Germinal center (tissue), 1 donor: Measurements from ENCODE around the gene IL18.
"Not testable (repeated sequence)": the region's sequence is repeated elsewhere in the genome, so short reads cannot be mapped to it uniquely, and the experiment has no call there.

Source experiments
- DNase-seq: peaks from one replicate; pipeline ENCODE4 v3.0.0; 2012; ENCODE audit warnings: mixed read lengths, low spot score

The IL18 gene

DNA sequence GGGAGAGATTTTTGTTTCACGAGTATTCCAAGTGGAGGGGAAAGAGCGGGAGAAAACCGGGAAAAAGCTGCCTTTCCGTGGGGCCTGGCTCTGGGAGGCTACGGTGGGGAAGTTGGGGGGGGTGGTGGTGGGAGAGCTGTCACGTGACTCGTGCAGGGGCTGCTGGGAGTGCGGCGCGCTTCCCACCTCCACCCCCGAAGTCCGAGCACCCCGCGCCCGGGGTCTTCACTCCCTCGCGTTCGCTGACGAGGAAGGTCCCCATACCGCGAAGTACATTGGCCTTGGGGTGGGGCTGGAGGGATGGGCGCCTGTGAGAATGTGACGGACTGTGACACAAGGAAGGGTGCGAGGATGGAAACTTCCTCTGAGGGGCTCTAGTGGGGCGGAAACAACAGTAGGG, 3.3 kb upstream of the IL18 start, which contains the start of gene TEX12:
Gene TEX12, plus strand, starts transcription at position 228 of the 400 bp plus-strand sequence. CDS start 1,897 bp downstream, outside the sequence.
- DNase-seq: no peak

- no peak for DNase-seq
These were observed 2.7 kb upstream of the IL18 start for GRCh38 chr11:112166562-112166961.

DNA sequence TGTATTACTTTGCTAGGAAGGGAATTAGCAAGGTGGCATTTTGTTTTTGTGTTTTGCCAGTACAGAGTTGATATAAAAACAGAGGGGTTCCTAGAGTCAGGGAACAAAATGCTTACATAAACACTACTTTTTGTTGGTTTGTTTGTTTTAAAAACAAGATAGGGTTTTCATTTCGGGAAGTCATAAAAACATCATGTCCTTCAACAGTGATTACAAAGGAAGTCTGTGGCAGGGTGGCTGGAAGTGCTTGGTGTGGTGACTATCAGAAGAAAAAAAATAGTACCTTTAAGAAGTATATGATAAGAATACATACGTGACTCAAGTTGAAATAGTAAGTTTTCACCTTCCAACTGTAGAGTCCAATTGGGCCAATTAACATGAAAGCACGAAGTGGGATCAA, 1.2 kb upstream of the IL18 start:
- no peak for DNase-seq

- DNase-seq: no peak
These were observed 940 bp downstream of the IL18 start for GRCh38 chr11:112162761-112163546.

- DNase-seq: not testable (repeated sequence)
These were observed 1.7 kb downstream of the IL18 start for GRCh38 chr11:112162200-112162599.

- no peak for DNase-seq
These were observed 2.9 kb downstream of the IL18 start for GRCh38 chr11:112161012-112161411.

- DNase-seq: no peak
These were observed 3.6 kb downstream of the IL18 start for GRCh38 chr11:112160091-112160848.

GRCh38 chr11:112159098-112160065, 4.5 kb downstream of the IL18 start:
- no peak for DNase-seq

DNA sequence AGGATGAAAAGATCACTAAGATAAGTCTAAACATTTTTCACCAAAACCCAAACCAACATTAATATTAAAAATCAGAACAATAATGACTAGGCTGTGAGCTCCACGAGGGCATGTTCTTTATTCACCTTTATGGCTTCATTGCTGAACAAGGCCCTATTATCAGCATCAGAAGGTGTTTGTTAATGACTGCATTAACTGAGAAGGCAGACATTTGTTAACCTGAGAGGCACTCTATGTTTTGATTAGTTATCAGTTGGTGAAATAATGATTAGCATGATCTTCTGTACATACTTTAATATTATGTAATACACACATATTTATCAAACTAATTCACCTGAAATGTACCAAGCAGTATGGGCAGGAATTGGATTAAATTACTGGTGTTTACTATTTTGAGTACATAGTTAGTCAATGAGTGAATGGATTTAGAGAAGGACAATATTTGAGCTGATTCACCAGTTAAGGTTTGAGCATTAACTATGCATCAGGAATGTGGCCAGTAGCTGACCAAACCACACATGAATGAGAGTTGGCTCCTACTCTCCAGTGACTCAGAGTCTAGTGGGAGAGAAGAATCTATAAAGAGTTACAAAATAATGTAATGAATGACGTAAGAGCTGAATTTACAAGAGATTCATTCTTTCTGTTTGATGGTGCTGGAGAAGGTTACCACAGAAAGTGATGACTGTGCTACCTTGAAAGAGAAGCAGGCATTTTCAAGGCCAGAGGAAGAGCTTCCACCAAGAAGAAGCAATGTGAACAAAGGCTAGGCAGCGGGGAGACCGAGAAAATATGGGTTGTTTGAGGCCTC, 6.7 kb downstream of the IL18 start:
- DNase-seq: no peak

GRCh38 chr11:112156153-112156955, 7.5 kb downstream of the IL18 start:
- DNase-seq: no peak

DNA sequence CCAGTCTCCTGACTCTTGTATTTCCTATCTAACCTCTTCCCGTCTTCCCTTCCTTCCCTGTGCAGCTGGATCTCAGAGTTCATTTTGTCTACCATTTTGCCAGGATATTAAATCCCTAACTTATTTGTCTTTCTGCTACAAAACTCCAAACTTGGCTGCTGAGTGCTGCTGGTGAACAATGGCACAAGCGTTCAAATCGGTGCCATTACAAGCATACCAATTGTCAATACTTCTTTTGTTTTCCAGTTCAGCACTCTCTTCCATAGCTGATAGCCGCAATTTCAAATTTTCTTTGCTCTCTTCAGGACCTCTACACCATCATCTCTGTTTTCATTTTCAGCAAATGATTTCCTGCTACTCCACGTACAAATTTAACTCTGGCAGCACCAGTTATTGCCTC, 13.4 kb downstream of the IL18 start:
- no peak for DNase-seq

DNA sequence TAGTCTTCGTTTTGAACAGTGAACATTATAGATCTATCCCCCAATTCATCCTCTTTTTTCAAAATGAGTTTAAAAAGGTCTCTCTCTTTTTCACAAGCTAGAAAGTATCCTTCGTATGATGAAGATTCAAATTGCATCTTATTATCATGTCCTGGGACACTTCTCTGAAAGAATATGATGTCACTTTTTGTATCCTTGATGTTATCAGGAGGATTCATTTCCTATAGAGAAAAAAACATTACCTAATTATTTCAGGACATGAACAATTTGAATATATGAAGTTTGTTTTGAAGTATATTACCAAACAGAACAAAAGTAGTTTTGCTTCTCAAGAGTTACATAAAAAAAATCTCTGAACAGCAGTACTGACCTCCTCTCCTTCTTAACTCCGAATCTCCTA, 20.3 kb downstream of the IL18 start:
- no peak for DNase-seq

- DNase-seq: no peak
These were observed 29.4 kb downstream of the IL18 start for GRCh38 chr11:112134473-112134872.

DNA sequence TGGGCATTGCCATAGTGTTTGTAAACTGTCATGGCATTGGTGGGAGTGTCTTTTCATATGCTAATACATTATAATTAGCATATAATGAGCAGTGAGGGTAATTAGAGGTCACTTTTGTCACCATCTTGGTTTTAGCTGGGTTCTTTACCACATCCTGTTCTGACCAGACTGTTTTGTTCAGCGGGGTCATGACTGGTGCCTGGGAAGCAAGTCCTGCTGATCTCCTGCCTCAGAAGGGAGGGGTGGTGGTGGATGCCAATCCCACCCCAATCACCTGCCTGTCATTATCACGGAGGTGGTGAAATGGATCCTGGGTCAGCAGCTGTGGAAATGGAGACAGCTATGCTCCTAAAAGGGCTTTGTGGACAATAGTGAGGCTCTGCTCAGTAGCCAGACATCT, 31.2 kb downstream of the IL18 start:
- DNase-seq: no peak

- DNase-seq: no peak
These were observed 34.2 kb downstream of the IL18 start for GRCh38 chr11:112129656-112130055.

- DNase-seq: no peak
These were observed 35.3 kb downstream of the IL18 start for GRCh38 chr11:112128483-112129121.

- DNase-seq: no peak
These were observed 36.8 kb downstream of the IL18 start for GRCh38 chr11:112127056-112127455.

DNA sequence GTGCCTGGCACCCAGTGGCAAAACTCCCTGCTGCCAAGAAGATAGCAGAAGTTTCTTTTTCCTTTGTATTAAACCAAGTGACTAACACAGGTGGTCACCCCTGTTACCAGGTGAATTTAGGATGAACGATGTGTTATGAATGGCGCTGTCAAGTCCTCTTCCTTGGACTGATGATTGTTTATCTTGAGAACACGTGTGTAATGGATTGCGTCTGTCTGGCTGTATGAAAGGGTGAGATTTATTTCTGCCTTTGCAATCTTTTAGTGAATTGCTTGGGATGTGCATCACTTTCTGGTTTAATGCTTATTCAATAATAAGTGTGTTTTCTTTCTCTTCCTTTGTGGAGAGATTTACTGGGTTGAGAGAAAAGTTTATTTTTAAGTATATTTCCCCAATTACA, 40.8 kb downstream of the IL18 start:
- no peak for DNase-seq

- no peak for DNase-seq
These were observed 41.8 kb downstream of the IL18 start for GRCh38 chr11:112121981-112122615.
